Natural killer cell (primary cell): ENCODE data around the gene RECK. TPM values are rescaled to one million over a fixed set of nuclear protein-coding genes. Genes with fewer than 3 reads are reported as not detected.

Source experiments
- ATAC-seq, 3 donors: fragments of 150-1000 bp in 2 of 3; fragments of 200-7000 bp in 1 of 3; cut with Tn5 transposase; 1 replicate in 1 of 3; 2 replicates in 2 of 3; pipeline ENCODE4 v1.10.0; 2021; ENCODE audit warnings: mild to moderate bottlenecking in 2 of 3, moderate library complexity in 2 of 3
- DNase-seq, 2 donors: peaks; one replicate each; pipeline versions ENCODE4 v3.0.0 to v3.0.0-alpha.2; 2013 to 2021; ENCODE audit warnings: mixed read lengths in 1 of 2
- H3K27ac ChIP-seq: one replicate; pipeline ENCODE4 v1.5.1; 2013; ENCODE audit warnings: mild to moderate bottlenecking, low read length
- H3K27me3 ChIP-seq: one replicate; pipeline ENCODE4 v1.6.1; 2013; ENCODE audit warnings: low read length; ENCODE audit not compliant: control insufficient read depth, insufficient read depth
- H3K36me3 ChIP-seq: one replicate; pipeline ENCODE4 v1.6.1; 2013; ENCODE audit warnings: low read length; ENCODE audit not compliant: control insufficient read depth, insufficient read depth
- H3K4me1 ChIP-seq: one replicate; pipeline ENCODE4 v1.6.1; 2013; ENCODE audit warnings: low read length; ENCODE audit not compliant: control insufficient read depth, insufficient read depth
- H3K4me3 ChIP-seq: one replicate; pipeline ENCODE4 v1.5.1; 2013; ENCODE audit warnings: low read length
- H3K9me3 ChIP-seq: one replicate; pipeline ENCODE4 v1.6.1; 2013; ENCODE audit warnings: low read length; ENCODE audit not compliant: control insufficient read depth, insufficient read depth
- H3K27ac Mint-ChIP-seq, 2 donors: one replicate each; pipeline ENCODE4 v1.8.0; 2022; ENCODE audit warnings: mild to moderate bottlenecking in 2 of 2, mixed read lengths in 2 of 2, moderate library complexity in 1 of 2
- H3K27me3 Mint-ChIP-seq, 2 donors: one replicate each; pipeline ENCODE4 v1.8.0; 2022; ENCODE audit warnings: low read depth in 2 of 2, mixed read lengths in 2 of 2
- H3K36me3 Mint-ChIP-seq: one replicate; pipeline ENCODE4 v1.8.0; 2022; ENCODE audit warnings: mixed read lengths
- H3K4me1 Mint-ChIP-seq, 2 donors: one replicate each; pipeline ENCODE4 v1.8.0; 2022; ENCODE audit warnings: mixed read lengths in 2 of 2
- H3K4me3 Mint-ChIP-seq: one replicate; pipeline ENCODE4 v1.8.0; 2022; ENCODE audit warnings: mild to moderate bottlenecking, moderate library complexity, mixed read lengths
- H3K9me3 Mint-ChIP-seq, 2 donors: one replicate each; pipeline ENCODE4 v1.8.0; 2022; ENCODE audit warnings: mixed read lengths in 2 of 2
- WGBS: methylation state at CpG from one replicate; pipeline ENCODE4 v1.1.7; 2013; ENCODE audit warnings: missing lambda C conversion rate; ENCODE audit not compliant: insufficient coverage; 5-methylcytosine and 5-hydroxymethylcytosine counted together
- intact Hi-C: fragments of 100-400 bp; cut with micrococcal nuclease; formaldehyde crosslinking; loops from one replicate; pipeline ENCODE4 v1.14.2; 2022
- total RNA-seq, 4 donors: library from RNA; stranded (reverse); fragments of 120-200 nt in 1 of 4; gene quantifications; one replicate each; pipeline versions ENCODE4 v1.2.3 to v1.2.4, GENCODE V29; 2013 to 2022
- TF ChIP-seq, protein P1 (sequence below): fragments of 200-600 bp; IDR thresholded peaks from one replicate; pipeline ENCODE4 v1.8.0; 2022; ENCODE audit warnings: antibody characterized with exemption

RECK gene
- total RNA-seq, 3 donors from 2014 or later (not counting 1 experiment from before 2014, with no cell fraction given): 7.4 to 10.3 (median 8.0) TPM

GRCh38 chr9:36023260-36024048, 13.3 kb upstream of the RECK start:
- no peak overlapping the region for H3K4me3 ChIP-seq
- no peak overlapping the region for H3K27ac Mint-ChIP-seq

GRCh38 chr9:36025746-36026145, 11.0 kb upstream of the RECK start:
- H3K27me3 ChIP-seq: peaks cover 2% of the 10 kb centered on the region
- no peaks in the 10 kb centered on the region for H3K36me3 Mint-ChIP-seq
- H3K9me3 ChIP-seq: no peaks in the 10 kb centered on the region
- peaks cover 6 to 7% of the 10 kb centered on the region in 2 donors for H3K27me3 Mint-ChIP-seq
- H3K4me1 ChIP-seq: no peaks in the 10 kb centered on the region
- no peak overlapping the region for H3K4me3 Mint-ChIP-seq
- H3K27ac ChIP-seq: no peak overlapping the region
- no peak overlapping the region for H3K27ac Mint-ChIP-seq
- WGBS: 90% methylated on average over 1 of the region's 2 CpGs
- intact Hi-C loops: no loop called here
- no peak for ATAC-seq
- DNase-seq: no peak
- no peak overlapping the region for H3K4me3 ChIP-seq
- H3K4me1 Mint-ChIP-seq: peaks cover 0 to 7% of the 10 kb centered on the region in 2 donors
- no peaks in the 10 kb centered on the region for H3K9me3 Mint-ChIP-seq
- H3K36me3 ChIP-seq: no peaks in the 10 kb centered on the region
- TF ChIP-seq, protein P1, sequence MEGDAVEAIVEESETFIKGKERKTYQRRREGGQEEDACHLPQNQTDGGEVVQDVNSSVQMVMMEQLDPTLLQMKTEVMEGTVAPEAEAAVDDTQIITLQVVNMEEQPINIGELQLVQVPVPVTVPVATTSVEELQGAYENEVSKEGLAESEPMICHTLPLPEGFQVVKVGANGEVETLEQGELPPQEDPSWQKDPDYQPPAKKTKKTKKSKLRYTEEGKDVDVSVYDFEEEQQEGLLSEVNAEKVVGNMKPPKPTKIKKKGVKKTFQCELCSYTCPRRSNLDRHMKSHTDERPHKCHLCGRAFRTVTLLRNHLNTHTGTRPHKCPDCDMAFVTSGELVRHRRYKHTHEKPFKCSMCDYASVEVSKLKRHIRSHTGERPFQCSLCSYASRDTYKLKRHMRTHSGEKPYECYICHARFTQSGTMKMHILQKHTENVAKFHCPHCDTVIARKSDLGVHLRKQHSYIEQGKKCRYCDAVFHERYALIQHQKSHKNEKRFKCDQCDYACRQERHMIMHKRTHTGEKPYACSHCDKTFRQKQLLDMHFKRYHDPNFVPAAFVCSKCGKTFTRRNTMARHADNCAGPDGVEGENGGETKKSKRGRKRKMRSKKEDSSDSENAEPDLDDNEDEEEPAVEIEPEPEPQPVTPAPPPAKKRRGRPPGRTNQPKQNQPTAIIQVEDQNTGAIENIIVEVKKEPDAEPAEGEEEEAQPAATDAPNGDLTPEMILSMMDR: no peak

More at GRCh38 chr9:36023260-36024048, 13.3 kb upstream of the RECK start:
- Histone ChIP-seq H3K36me3 (no peaks in the 10 kb centered on the region), H3K4me1 (no peaks in the 10 kb centered on the region), H3K9me3 (no peaks in the 10 kb centered on the region), H3K27ac (no peak overlapping the region), H3K27me3 (no peaks in the 10 kb centered on the region)
- no peaks in the 10 kb centered on the region for H3K9me3 Mint-ChIP-seq
- WGBS: 55% methylated on average over 13 of the region's 13 CpGs
- H3K4me3 Mint-ChIP-seq: no peak overlapping the region
- H3K36me3 Mint-ChIP-seq: no peaks in the 10 kb centered on the region
- no peaks in the 10 kb centered on the region for H3K4me1 Mint-ChIP-seq
- DNase-seq (peak; percentile 40 to 85), ATAC-seq (peak; percentile 68 to 76 (median 74))
- peaks cover 0 to 9% of the 10 kb centered on the region in 2 donors for H3K27me3 Mint-ChIP-seq
- intact Hi-C loops: loop anchor here (2.0 kb wide), 1 partner anchor 69 kb away; no protein-coding TSS in a partner anchor
- TF ChIP-seq, protein P1: peak; percentile 88

GRCh38 chr9:36029202-36029601, 7.5 kb upstream of the RECK start:
- Mint-ChIP-seq H3K27me3 (peaks cover 14 to 35% of the 10 kb centered on the region in 2 donors), H3K4me1 (peaks cover 0 to 7% of the 10 kb centered on the region in 2 donors), H3K4me3 (no peak overlapping the region), H3K36me3 (no peaks in the 10 kb centered on the region), H3K27ac (no peak overlapping the region), H3K9me3 (no peaks in the 10 kb centered on the region)
- TF ChIP-seq, protein P1: no peak
- intact Hi-C loops: no loop called here
- Histone ChIP-seq H3K9me3 (no peaks in the 10 kb centered on the region), H3K27ac (no peak overlapping the region), H3K4me1 (no peaks in the 10 kb centered on the region), H3K27me3 (peaks cover 2% of the 10 kb centered on the region), H3K4me3 (no peak overlapping the region), H3K36me3 (no peaks in the 10 kb centered on the region)
- no peak for ATAC-seq
- WGBS: no CpG with 5 or more reads among the region's 1 CpG
- DNase-seq: no peak
